CD14-positive monocyte (primary cell): ENCODE measurements around the gene TRIM41. TPM values are rescaled to one million over a fixed set of nuclear protein-coding genes. Genes with fewer than 3 reads are reported as not detected.

Source experiments
- DNase-seq, 3 donors: peaks; one replicate each; pipeline ENCODE4 v3.0.0-alpha.2; 2011 to 2022
- H2AFZ ChIP-seq: 2 replicates; pipeline ENCODE4 v1.6.0; 2012; ENCODE audit warnings: mild to moderate bottlenecking, low read depth, low read length, inconsistent platforms; ENCODE audit not compliant: insufficient read depth, poor library complexity, severe bottlenecking
- H3K27ac ChIP-seq, 2 donors: 1 replicate in 1 of 2; 2 replicates in 1 of 2; pipeline ENCODE4 v1.5.1; 2012 to 2013; ENCODE audit warnings: low read length in 2 of 2, control low read depth in 1 of 2, inconsistent platforms in 1 of 2, low read depth in 1 of 2, mild to moderate bottlenecking in 1 of 2
- H3K27me3 ChIP-seq, 2 donors: one replicate each; pipeline versions ENCODE4 v1.6.0 to v1.6.1; 2011 to 2013; ENCODE audit warnings: low read length in 2 of 2; ENCODE audit not compliant: control insufficient read depth in 2 of 2, insufficient read depth in 2 of 2
- H3K36me3 ChIP-seq, 2 donors: replicated peaks in 1 of 2; 1 replicate in 1 of 2; 2 replicates in 1 of 2; pipeline versions ENCODE4 v1.5.1 to v1.6.1; 2012 to 2013; ENCODE audit warnings: low read length in 2 of 2, control low read depth in 1 of 2, inconsistent platforms in 1 of 2, mild to moderate bottlenecking in 1 of 2; ENCODE audit not compliant: insufficient read depth in 2 of 2, control insufficient read depth in 1 of 2
- H3K4me1 ChIP-seq, 2 donors: 1 replicate in 1 of 2; 2 replicates in 1 of 2; pipeline versions ENCODE4 v1.5.1 to v1.6.1; 2012 to 2013; ENCODE audit warnings: low read length in 2 of 2, control low read depth in 1 of 2, inconsistent platforms in 1 of 2, mild to moderate bottlenecking in 1 of 2, moderate library complexity in 1 of 2; ENCODE audit not compliant: insufficient read depth in 2 of 2, control insufficient read depth in 1 of 2
- H3K4me2 ChIP-seq: replicated peaks from 2 replicates; pipeline ENCODE3; 2012; ENCODE audit warnings: low read length, moderate library complexity, mild to moderate bottlenecking; ENCODE audit not compliant: poor library complexity, severe bottlenecking; ENCODE audit errors: extremely low read depth
- H3K4me3 ChIP-seq, 3 experiments: fragments of 200-600 bp in 1 of 3; sonication (generic) in 1 of 3; replicated peaks in 1 of 3; 1 replicate in 2 of 3; 2 replicates in 1 of 3; pipeline ENCODE4 v1.5.1; 2011 to 2013; ENCODE audit warnings: low read length in 3 of 3, mild to moderate bottlenecking in 3 of 3, control low read depth in 2 of 3, low read depth in 2 of 3, inconsistent platforms in 1 of 3, moderate library complexity in 1 of 3
- H3K79me2 ChIP-seq: 2 replicates; pipeline ENCODE4 v1.6.0; 2012; ENCODE audit warnings: mild to moderate bottlenecking, control low read depth, inconsistent platforms, low read length, moderate library complexity; ENCODE audit not compliant: insufficient read depth
- H3K9ac ChIP-seq: 2 replicates; pipeline ENCODE4 v1.6.0; 2017; ENCODE audit warnings: low read length, mild to moderate bottlenecking; ENCODE audit not compliant: insufficient read depth, poor library complexity, severe bottlenecking
- H3K9me3 ChIP-seq, 2 donors: replicated peaks in 1 of 2; 1 replicate in 1 of 2; 2 replicates in 1 of 2; pipeline versions ENCODE4 v1.5.1 to v1.6.1; 2012 to 2013; ENCODE audit warnings: low read length in 2 of 2, control low read depth in 1 of 2; ENCODE audit not compliant: control insufficient read depth in 1 of 2, insufficient read depth in 1 of 2
- H4K20me1 ChIP-seq: 2 replicates; pipeline ENCODE4 v1.6.0; 2012; ENCODE audit warnings: mild to moderate bottlenecking, low read length, control low read depth, moderate library complexity; ENCODE audit not compliant: insufficient read depth
- H3K27ac Mint-ChIP-seq, 7 donors: one replicate each; pipeline ENCODE4 v1.8.0; 2020; ENCODE audit warnings: mild to moderate bottlenecking in 7 of 7, mixed read lengths in 7 of 7, moderate library complexity in 6 of 7, inconsistent platforms in 2 of 7
- H3K27me3 Mint-ChIP-seq, 3 donors: one replicate each; pipeline ENCODE4 v1.8.0; 2021 to 2022; ENCODE audit warnings: low read depth in 3 of 3, mild to moderate bottlenecking in 3 of 3, mixed read lengths in 3 of 3, moderate library complexity in 3 of 3, inconsistent platforms in 1 of 3
- H3K36me3 Mint-ChIP-seq, 2 donors: one replicate each; pipeline ENCODE4 v1.8.0; 2020; ENCODE audit warnings: mixed read lengths in 2 of 2, inconsistent platforms in 1 of 2, mild to moderate bottlenecking in 1 of 2
- H3K4me1 Mint-ChIP-seq: one replicate; pipeline ENCODE4 v1.8.0; 2020; ENCODE audit warnings: mild to moderate bottlenecking, mixed read lengths
- H3K4me3 Mint-ChIP-seq, 2 donors: one replicate each; pipeline ENCODE4 v1.8.0; 2020; ENCODE audit warnings: mild to moderate bottlenecking in 2 of 2, mixed read lengths in 2 of 2, moderate library complexity in 1 of 2
- H3K9me3 Mint-ChIP-seq, 7 donors: one replicate each; pipeline ENCODE4 v1.8.0; 2020 to 2022; ENCODE audit warnings: mixed read lengths in 7 of 7, mild to moderate bottlenecking in 6 of 7, moderate library complexity in 6 of 7, inconsistent platforms in 2 of 7
- CTCF ChIP-seq: fragments of 200-600 bp; IDR thresholded peaks from one replicate; pipeline ENCODE4 v1.8.0; 2022; ENCODE audit warnings: antibody characterized with exemption, mild to moderate bottlenecking
- WGBS: methylation state at CpG from one replicate; pipeline ENCODE4 v1.1.5; 2013; ENCODE audit warnings: missing lambda C conversion rate; ENCODE audit not compliant: insufficient coverage; 5-methylcytosine and 5-hydroxymethylcytosine counted together
- intact Hi-C, 2 donors: fragments of 100-400 bp; cut with micrococcal nuclease; formaldehyde crosslinking; loops; one replicate each; pipeline versions ENCODE4 v1.15.0 to v1.15.1; 2023
- polyA plus RNA-seq, 3 donors: library from polyadenylated mRNA; depleted of rRNA in 1 of 3; unstranded in 2 of 3; stranded (reverse) in 1 of 3; fragments of 300-500 nt in 2 of 3; fragments of >200 nt in 1 of 3; fragmentation: Illumina TruSeq in 2 of 3; gene quantifications; 1 replicate in 2 of 3; 2 replicates in 1 of 3; pipeline ENCODE4 v1.2.3, GENCODE V29; 2012 to 2021

Gene TRIM41
- polyA plus RNA-seq, 3 donors: 0.12 to 26.4 (median 0.24) TPM

- Histone ChIP-seq H4K20me1 (no peaks in the 10 kb centered on the region), H3K27me3 (peaks cover 6 to 30% of the 10 kb centered on the region in 2 donors), H3K9me3 (no peaks in the 10 kb centered on the region), H3K79me2 (no peaks in the 10 kb centered on the region), H3K36me3 (no peaks in the 10 kb centered on the region), H3K4me2 (peak overlapping the region; percentile 93), H3K27ac (no peak overlapping the region), H3K4me1 (peaks cover 49 to 63% of the 10 kb centered on the region in 2 donors), H3K4me3 (peak overlapping the region; percentile 36 to 81 (median 56)), H2AFZ (peak overlapping the region; percentile 84), H3K9ac (peak overlapping the region; percentile 58)
- Mint-ChIP-seq H3K9me3 (peaks cover 0 to 16% (median 7%) of the 10 kb centered on the region in 7 donors), H3K4me1 (peaks cover 54% of the 10 kb centered on the region), H3K4me3 (peak overlapping the region; percentile 92 to 99), H3K27ac (peak overlapping the region in 5 of 7 donors; percentile 21 to 76 (median 72)), H3K27me3 (peaks cover 30 to 36% (median 30%) of the 10 kb centered on the region in 3 donors), H3K36me3 (peaks cover 13 to 16% of the 10 kb centered on the region in 2 donors)
- intact Hi-C loops: loop anchor here in 1 of 2 donors (2.0 kb wide), 1 partner anchor 17 kb away; no protein-coding TSS in a partner anchor
- peak in 1 of 3 donors; percentile 24 for DNase-seq
- TF ChIP-seq CTCF: no peak
- WGBS: 1% methylated on average over 37 of the region's 37 CpGs
Measured at GRCh38 chr5:181205761-181206649, 17.1 kb upstream of the TRIM41 start.

GRCh38 chr5:181207214-181207959 is 15.7 kb upstream of the TRIM41 start:
- no peak overlapping the region for H3K9ac ChIP-seq
- peak overlapping the region; percentile 13 to 81 (median 36) for H3K4me3 ChIP-seq
- peak; percentile 37 to 56 (median 44) for DNase-seq
- H3K4me2 ChIP-seq: peak overlapping the region; percentile 93
- TF ChIP-seq CTCF: no peak
- Mint-ChIP-seq H3K4me1 (peaks cover 47% of the 10 kb centered on the region), H3K9me3 (peaks cover 0 to 16% (median 7%) of the 10 kb centered on the region in 7 donors), H3K4me3 (peak overlapping the region; percentile 92 to 99), H3K36me3 (peaks cover 8 to 13% of the 10 kb centered on the region in 2 donors), H3K27ac (peak overlapping the region in 6 of 7 donors; percentile 17 to 77 (median 53)), H3K27me3 (peaks cover 30 to 36% (median 30%) of the 10 kb centered on the region in 3 donors)
- peak overlapping the region; percentile 59 for H2AFZ ChIP-seq
- peaks cover 6 to 30% of the 10 kb centered on the region in 2 donors for H3K27me3 ChIP-seq
- WGBS: 0% methylated on average over 16 of the region's 36 CpGs
- no peaks in the 10 kb centered on the region for H3K36me3 ChIP-seq
- no peaks in the 10 kb centered on the region for H3K79me2 ChIP-seq
- H3K4me1 ChIP-seq: peaks cover 44 to 54% of the 10 kb centered on the region in 2 donors
- no peak overlapping the region for H3K27ac ChIP-seq
- no peaks in the 10 kb centered on the region for H4K20me1 ChIP-seq
- H3K9me3 ChIP-seq: no peaks in the 10 kb centered on the region
- intact Hi-C loops: no loop called here
